HG03521 (cell line): Measurements from ENCODE around the gene VWF.
"Not testable (repeated sequence)": the region's sequence is repeated elsewhere in the genome, so short reads cannot be mapped to it uniquely, and the experiment has no call there.

Experiments used
- ATAC-seq: cut with Tn5 transposase; IDR thresholded peaks from one replicate; pipeline ENCODE4 v1.9.1; 2021; ENCODE audit warnings: mild to moderate bottlenecking, moderate library complexity; ENCODE audit not compliant: unreplicated experiment

Gene VWF

GRCh38 chr12:6124411-6125309, at the start of gene VWF:
VWF (minus strand) TSS chr12:6124670; CDS start chr12:6123196, 1,474 bp downstream.
- no peak for ATAC-seq

DNA sequence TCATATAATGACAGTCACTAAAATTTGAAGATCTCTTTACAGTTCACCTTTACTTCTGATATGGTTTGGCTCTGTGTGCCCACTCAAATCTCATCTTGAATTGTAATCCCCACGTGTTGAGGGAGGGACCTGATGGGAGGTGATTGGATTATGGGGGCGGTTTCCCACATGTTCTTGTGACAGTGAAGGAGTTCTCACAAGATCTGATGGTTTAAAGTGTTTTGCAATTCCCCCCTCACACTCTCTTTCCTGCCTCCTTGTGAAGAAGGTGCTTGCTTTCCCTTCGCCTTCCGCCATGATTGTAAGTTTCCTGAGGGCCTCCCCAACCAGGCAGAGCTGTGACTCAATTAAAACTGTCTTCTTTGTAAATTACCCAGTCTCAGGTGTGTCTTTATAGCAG, 48.4 kb upstream of the VWF start:
- no peak for ATAC-seq

DNA sequence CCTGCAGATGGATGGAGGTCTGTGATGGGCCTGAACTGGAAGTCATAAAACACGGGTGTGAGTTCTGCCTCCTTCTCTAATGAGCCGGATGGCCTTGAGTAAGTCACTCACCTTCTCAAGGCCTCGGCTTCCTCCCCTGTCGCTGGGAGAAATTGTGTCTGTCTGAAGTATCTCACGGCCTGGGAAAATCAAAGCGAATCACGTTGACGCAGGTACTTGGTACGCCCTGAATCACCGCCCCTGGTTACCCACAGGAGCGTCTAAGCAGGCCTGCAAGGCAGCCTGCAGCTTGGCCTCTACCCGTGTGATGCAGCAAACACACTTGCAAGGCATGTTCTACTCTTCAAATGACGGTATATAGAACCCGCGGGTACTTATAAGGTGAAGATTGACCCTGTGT, 47.6 kb upstream of the VWF start:
- no peak for ATAC-seq

GRCh38 chr12:6171409-6172015, 47.0 kb upstream of the VWF start:
- ATAC-seq = no peak

DNA sequence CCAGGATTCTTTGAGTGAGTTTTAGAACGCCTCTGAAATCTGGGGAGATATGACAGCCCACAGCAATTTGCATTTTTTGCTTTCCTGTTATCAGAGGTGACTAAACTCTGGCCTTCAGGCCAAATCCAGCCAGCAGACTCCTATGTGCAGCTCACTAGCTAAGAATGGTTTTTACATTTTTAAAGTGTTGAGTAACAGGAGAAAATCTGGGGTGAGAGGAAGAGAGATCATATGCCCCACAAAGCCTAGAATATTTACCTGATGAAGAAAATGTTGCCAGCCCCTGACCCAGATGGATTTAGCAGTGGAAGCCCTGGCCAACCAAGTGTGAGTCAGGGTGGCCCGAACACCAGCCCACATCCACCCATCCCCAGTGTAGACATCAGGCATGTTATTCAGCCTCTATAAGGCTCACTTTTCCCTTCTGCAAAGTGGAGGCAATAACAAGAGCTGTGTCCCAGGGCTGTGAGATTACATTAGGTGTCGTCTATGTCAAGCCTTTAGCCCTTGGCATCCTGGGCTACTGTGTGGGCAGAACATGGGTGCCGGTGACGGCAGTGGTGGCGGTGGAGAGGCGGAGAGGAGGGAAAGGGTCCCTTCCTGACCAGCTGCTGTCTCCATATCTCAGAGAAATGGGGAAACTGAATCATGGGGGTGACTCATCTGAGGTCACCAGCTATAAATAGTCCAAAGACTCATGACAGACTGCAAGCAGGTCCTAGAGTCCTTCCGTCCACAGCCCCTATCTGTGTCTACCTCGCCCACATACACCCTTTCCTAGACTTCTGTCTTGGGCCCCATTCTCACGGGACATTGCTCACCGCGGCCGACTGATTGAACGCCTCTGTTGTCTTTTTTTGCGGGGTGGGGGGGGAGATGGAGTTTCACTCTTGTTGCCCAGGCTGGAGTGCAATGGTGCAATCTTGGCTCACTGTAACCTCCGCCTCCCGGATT, 43.1 kb upstream of the VWF start:
- peak; percentile 77 for ATAC-seq

DNA sequence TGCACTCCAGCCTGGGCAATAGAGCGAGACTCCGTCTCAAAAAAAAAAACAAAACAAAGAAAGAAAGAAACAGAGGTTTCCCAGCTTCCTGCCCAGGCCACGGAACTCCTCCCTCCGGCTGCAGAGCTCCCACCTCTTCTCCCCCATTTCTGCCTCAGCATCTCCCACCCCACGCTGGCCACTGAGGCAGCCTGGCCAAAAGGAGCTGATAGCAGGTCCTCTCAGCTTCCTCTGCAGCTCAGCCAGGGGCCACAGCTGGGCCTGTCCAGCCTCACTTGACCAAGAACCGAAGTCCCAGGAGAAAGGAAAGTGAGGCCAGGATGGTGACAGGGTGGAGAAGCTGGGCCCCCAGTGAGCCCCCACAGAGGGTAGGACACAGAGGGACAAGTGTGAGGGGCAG, 42.3 kb upstream of the VWF start:
- ATAC-seq = no peak

DNA sequence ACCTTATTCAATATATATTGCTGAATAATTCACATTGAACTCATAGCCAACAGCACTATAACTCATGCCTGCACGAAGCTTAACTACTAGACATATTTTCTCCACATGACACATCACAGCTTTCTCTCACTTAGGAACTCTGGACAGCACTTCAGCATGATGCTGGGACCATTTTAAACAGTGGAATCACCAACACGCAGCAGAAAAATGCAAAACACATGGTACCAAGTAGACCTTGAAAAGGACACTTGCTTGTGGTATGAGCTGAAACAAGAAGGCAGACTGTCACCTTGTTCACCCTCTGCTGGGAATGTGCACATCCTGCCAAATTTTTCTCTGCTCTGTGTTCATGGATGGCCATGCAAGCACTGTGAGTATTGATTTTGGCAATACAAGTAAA, 40.9 kb upstream of the VWF start:
- ATAC-seq = no peak

DNA sequence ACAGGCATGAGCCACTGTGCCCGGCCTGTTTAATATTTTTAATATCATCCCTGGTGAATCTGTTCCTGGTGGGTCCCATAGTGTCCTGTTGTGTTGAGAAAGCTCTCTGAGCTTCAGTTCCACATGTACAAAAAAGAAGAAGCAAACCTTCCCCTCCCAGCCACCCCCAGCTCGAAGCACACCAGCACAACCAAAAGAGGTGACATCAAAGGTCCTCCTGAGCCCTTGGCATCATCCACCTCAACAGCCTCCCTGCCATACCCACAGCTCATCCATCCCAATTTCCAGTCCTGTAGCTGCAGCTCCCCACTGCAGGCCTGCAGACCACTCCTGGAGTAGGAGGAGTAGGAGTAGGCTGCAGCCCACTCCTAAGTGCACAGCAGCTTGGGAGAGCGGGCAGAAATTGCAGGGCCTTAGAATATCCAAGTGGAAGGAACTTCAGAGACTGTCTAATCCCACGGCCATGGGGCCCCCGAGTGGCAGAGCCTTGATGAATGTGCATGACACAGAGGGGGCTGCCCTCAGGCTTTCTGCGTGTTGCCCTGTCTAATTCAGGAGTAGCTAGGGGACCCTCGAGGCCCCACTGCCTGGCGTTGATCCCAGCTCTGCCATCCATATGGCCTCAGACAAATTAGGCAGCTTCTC, 39.1 kb upstream of the VWF start:
- no peak for ATAC-seq

- ATAC-seq = no peak
Measured at GRCh38 chr12:6161124-6161882, 36.8 kb upstream of the VWF start.

- ATAC-seq = not testable (repeated sequence)
Measured at GRCh38 chr12:6160049-6160649, 35.7 kb upstream of the VWF start.

GRCh38 chr12:6159166-6160011, 34.9 kb upstream of the VWF start:
- ATAC-seq = not testable (repeated sequence)

GRCh38 chr12:6158749-6159148, 34.3 kb upstream of the VWF start:
- ATAC-seq = no peak

DNA sequence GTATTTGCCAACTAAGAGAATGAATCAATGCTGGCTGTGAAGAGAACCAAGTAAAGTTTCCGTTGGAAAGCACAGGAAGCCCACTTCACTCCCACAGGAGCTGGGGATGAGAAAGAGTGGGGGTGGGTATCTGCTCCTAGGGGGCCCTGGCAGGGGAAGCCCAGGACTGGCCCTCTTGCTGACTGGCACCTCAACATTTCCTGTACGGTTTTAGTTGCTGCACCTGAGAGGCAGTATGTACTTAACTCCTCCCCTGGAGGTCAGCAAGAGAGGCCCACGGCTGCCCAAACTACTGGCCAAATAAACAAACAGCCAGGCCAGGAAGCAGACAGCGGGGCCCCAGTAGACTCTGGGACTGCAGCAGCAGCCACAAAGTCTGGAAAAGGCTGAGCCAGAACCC, 33.8 kb upstream of the VWF start:
- ATAC-seq = no peak

DNA sequence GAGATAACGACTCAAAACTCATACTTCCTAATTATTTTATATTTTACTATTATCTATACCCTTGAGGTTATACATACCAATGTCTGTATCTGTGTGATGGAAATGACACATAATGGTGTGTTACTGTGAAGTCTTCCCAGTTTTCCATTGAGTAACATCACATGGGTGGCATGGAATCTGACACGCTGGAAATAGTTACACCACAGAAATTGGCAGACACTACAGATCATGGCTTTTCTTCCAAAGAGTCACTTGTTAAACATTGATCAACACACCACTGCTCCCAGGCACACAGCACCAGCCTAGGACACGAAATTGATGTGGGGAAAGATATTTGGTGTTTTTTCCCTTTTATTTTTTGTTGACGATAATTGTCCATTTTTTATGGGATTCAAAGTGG, 33.0 kb upstream of the VWF start:
- no peak for ATAC-seq

DNA sequence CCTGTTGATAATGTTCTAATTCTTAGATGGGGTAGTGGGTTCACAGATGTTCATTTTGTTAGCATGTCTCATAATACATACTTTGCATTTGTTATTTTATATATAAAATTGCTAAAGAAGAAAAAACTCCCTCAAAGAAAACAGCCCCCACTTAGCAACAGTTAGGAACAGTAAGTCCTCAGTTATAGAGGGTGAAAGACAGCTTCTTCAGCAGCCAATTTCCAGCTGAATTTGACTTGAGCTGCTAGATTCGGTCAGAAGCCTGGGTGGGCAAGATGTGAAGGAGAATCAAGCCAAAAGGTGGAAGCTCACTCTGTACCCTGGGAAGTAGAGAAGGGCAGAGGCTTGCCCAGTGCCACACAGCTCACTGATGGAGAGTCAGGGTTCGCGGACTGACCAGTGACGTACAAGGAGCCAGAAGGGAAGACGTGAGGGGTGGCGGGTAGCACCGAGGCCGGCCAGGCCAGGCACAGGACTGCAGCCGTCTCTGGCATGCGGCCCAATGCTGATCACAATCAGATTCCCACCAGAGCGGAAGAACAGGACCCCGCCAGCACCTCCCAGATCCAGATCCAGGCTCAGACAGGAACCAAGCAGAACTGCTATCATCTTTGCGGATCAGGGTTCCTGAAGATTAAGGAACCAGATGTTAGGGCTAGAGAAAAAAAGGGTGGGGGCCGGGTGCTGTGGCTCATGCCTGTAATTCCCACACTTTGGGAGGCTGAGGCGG, 30.4 kb upstream of the VWF start:
- no peak for ATAC-seq

DNA sequence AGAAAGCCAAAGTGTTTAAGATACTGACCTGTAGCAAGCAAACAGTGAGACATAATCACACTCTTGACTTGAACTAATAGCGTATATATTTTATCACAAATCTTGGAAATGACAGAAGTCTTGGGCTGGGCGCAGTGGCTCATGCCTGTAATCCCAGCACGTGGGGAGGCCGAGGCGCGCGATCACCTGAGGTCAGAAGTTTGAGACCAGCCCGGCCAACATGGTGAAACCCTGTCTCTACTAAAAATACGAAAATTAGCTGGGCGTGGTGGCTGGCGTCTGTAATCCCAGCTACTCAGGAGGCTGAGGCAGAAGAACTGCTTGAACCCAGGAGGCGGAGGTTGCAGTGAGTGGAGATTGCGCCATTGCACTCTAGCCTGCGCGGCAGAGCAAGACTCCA, 24.3 kb upstream of the VWF start:
- not testable (repeated sequence) for ATAC-seq

DNA sequence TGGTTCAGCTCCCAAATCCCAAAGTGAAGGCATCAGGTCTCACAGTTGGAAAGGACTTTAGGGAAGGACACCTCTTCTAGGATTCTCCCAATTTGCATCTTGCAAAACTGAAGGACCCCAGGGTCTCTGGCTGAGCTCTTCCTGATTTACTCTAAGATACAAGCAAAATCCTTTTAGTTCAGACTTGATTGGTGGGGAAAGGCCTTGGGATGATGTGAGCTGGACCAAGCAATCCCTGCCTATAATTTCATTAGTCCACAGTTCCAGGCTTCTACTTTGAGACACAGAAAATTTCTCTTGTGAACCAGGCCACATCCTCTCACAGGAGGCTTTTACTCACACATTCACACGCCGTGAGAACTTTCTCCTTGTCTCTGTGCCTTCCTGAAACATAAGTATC, 23.6 kb upstream of the VWF start:
- no peak for ATAC-seq

- no peak for ATAC-seq
Measured at GRCh38 chr12:6146951-6147350, 22.5 kb upstream of the VWF start.
